ENCODE data around the gene PRKCE.
"Not testable (repeated sequence)": the region's sequence is repeated elsewhere in the genome, so short reads cannot be mapped to it uniquely, and the experiment has no call there.

The PRKCE gene

GRCh38 chr2:45715601-45716379, 64.3 kb downstream of the PRKCE start:
- Histone ChIP-seq H3K4me1 (ENCODE audit: insufficient read depth, low read length) (no peaks in the 10 kb centered on the region), H3K27ac (ENCODE audit: low read depth, low read length) (no peak overlapping the region), H3K36me3 (ENCODE audit: insufficient read depth, low read length) (no peaks in the 10 kb centered on the region), H3K9ac (ENCODE audit: low read depth, low read length) (no peak overlapping the region), H3K4me3 (ENCODE audit: low read length) (no peak overlapping the region), H3K27me3 (ENCODE audit: insufficient read depth, low read length) (no peaks in the 10 kb centered on the region), H3K9me3 (ENCODE audit: insufficient read depth, low read depth, low read length) (no peaks in the 10 kb centered on the region)
- WGBS, result 85% methylated on average over 5 of the region's 5 CpGs

- H3K4me3 ChIP-seq (ENCODE audit: low read length); H3K9ac ChIP-seq (ENCODE audit: low read depth, low read length); H3K4me1 ChIP-seq (ENCODE audit: insufficient read depth, low read length); H3K9me3 ChIP-seq (ENCODE audit: insufficient read depth, low read depth, low read length); H3K27ac ChIP-seq (ENCODE audit: low read depth, low read length); H3K36me3 ChIP-seq (ENCODE audit: insufficient read depth, low read length); H3K27me3 ChIP-seq (ENCODE audit: insufficient read depth, low read length): not testable (repeated sequence)
- 94% methylated on average over 1 of the region's 1 CpG for WGBS
Observed at GRCh38 chr2:45716432-45716831, 65.0 kb downstream of the PRKCE start.

GRCh38 chr2:45716915-45717314, 65.4 kb downstream of the PRKCE start:
- no peak overlapping the region for H3K4me3 ChIP-seq (ENCODE audit: low read length)
- no peaks in the 10 kb centered on the region for H3K9me3 ChIP-seq (ENCODE audit: insufficient read depth, low read depth, low read length)
- H3K27ac ChIP-seq (ENCODE audit: low read depth, low read length), result no peak overlapping the region
- no peak overlapping the region for H3K9ac ChIP-seq (ENCODE audit: low read depth, low read length)
- H3K27me3 ChIP-seq (ENCODE audit: insufficient read depth, low read length), result no peaks in the 10 kb centered on the region
- H3K36me3 ChIP-seq (ENCODE audit: insufficient read depth, low read length), result no peaks in the 10 kb centered on the region
- H3K4me1 ChIP-seq (ENCODE audit: insufficient read depth, low read length), result no peaks in the 10 kb centered on the region

GRCh38 chr2:45720210-45720609, 68.7 kb downstream of the PRKCE start:
- no peak overlapping the region for H3K4me3 ChIP-seq (ENCODE audit: low read length)
- H3K27ac ChIP-seq (ENCODE audit: low read depth, low read length), result no peak overlapping the region
- no peaks in the 10 kb centered on the region for H3K36me3 ChIP-seq (ENCODE audit: insufficient read depth, low read length)
- no peaks in the 10 kb centered on the region for H3K9me3 ChIP-seq (ENCODE audit: insufficient read depth, low read depth, low read length)
- no peak overlapping the region for H3K9ac ChIP-seq (ENCODE audit: low read depth, low read length)
- no peaks in the 10 kb centered on the region for H3K27me3 ChIP-seq (ENCODE audit: insufficient read depth, low read length)
- no peaks in the 10 kb centered on the region; the same call in 1 of the 2 replicates for H3K4me1 ChIP-seq (ENCODE audit: insufficient read depth, low read length)
- 89% methylated on average over 6 of the region's 6 CpGs for WGBS

GRCh38 chr2:45721150-45721549, 69.7 kb downstream of the PRKCE start:
- Histone ChIP-seq H3K9me3 (ENCODE audit: insufficient read depth, low read depth, low read length) (no peaks in the 10 kb centered on the region), H3K27ac (ENCODE audit: low read depth, low read length) (no peak overlapping the region), H3K4me3 (ENCODE audit: low read length) (no peak overlapping the region), H3K4me1 (ENCODE audit: insufficient read depth, low read length) (no peaks in the 10 kb centered on the region; the same call in 1 of the 2 replicates), H3K36me3 (ENCODE audit: insufficient read depth, low read length) (no peaks in the 10 kb centered on the region), H3K9ac (ENCODE audit: low read depth, low read length) (no peak overlapping the region), H3K27me3 (ENCODE audit: insufficient read depth, low read length) (no peaks in the 10 kb centered on the region)
- WGBS, result 90% methylated on average over 1 of the region's 1 CpG

- H3K36me3 ChIP-seq (ENCODE audit: insufficient read depth, low read length), result no peaks in the 10 kb centered on the region
- H3K9ac ChIP-seq (ENCODE audit: low read depth, low read length), result no peak overlapping the region
- H3K4me3 ChIP-seq (ENCODE audit: low read length), result no peak overlapping the region
- H3K27me3 ChIP-seq (ENCODE audit: insufficient read depth, low read length), result no peaks in the 10 kb centered on the region
- no peaks in the 10 kb centered on the region for H3K9me3 ChIP-seq (ENCODE audit: insufficient read depth, low read depth, low read length)
- H3K4me1 ChIP-seq (ENCODE audit: insufficient read depth, low read length), result no peaks in the 10 kb centered on the region; the same call in 1 of the 2 replicates
- WGBS, result 92% methylated on average over 5 of the region's 5 CpGs
- no peak overlapping the region for H3K27ac ChIP-seq (ENCODE audit: low read depth, low read length)
Observed at GRCh38 chr2:45722477-45722876, 71.0 kb downstream of the PRKCE start.

GRCh38 chr2:45723857-45724256, 72.4 kb downstream of the PRKCE start:
- no peaks in the 10 kb centered on the region for H3K36me3 ChIP-seq (ENCODE audit: insufficient read depth, low read length)
- no peak overlapping the region for H3K9ac ChIP-seq (ENCODE audit: low read depth, low read length)
- no peak overlapping the region for H3K27ac ChIP-seq (ENCODE audit: low read depth, low read length)
- H3K27me3 ChIP-seq (ENCODE audit: insufficient read depth, low read length), result no peaks in the 10 kb centered on the region
- 98% methylated on average over 2 of the region's 2 CpGs for whole genome bisulfite sequencing
- H3K4me1 ChIP-seq (ENCODE audit: insufficient read depth, low read length), result no peaks in the 10 kb centered on the region; the same call in 1 of the 2 replicates
- no peaks in the 10 kb centered on the region for H3K9me3 ChIP-seq (ENCODE audit: insufficient read depth, low read depth, low read length)
- H3K4me3 ChIP-seq (ENCODE audit: low read length), result no peak overlapping the region

GRCh38 chr2:45724335-45724734, 72.9 kb downstream of the PRKCE start:
- Histone ChIP-seq H3K36me3 (ENCODE audit: insufficient read depth, low read length) (no peaks in the 10 kb centered on the region), H3K4me1 (ENCODE audit: insufficient read depth, low read length) (no peaks in the 10 kb centered on the region; the same call in 1 of the 2 replicates), H3K27me3 (ENCODE audit: insufficient read depth, low read length) (no peaks in the 10 kb centered on the region), H3K4me3 (ENCODE audit: low read length) (no peak overlapping the region), H3K9me3 (ENCODE audit: insufficient read depth, low read depth, low read length) (no peaks in the 10 kb centered on the region), H3K9ac (ENCODE audit: low read depth, low read length) (no peak overlapping the region), H3K27ac (ENCODE audit: low read depth, low read length) (no peak overlapping the region)
- WGBS, result 93% methylated on average over 2 of the region's 2 CpGs

- Histone ChIP-seq H3K9ac (ENCODE audit: low read depth, low read length) (no peak overlapping the region), H3K4me3 (ENCODE audit: low read length) (no peak overlapping the region), H3K36me3 (ENCODE audit: insufficient read depth, low read length) (no peaks in the 10 kb centered on the region), H3K27me3 (ENCODE audit: insufficient read depth, low read length) (no peaks in the 10 kb centered on the region), H3K27ac (ENCODE audit: low read depth, low read length) (no peak overlapping the region), H3K9me3 (ENCODE audit: insufficient read depth, low read depth, low read length) (no peaks in the 10 kb centered on the region), H3K4me1 (ENCODE audit: insufficient read depth, low read length) (no peaks in the 10 kb centered on the region; the same call in 1 of the 2 replicates)
- WGBS, result 96% methylated on average over 6 of the region's 8 CpGs
Observed at GRCh38 chr2:45725731-45726130, 74.3 kb downstream of the PRKCE start.

- Histone ChIP-seq H3K36me3 (ENCODE audit: insufficient read depth, low read length) (no peaks in the 10 kb centered on the region), H3K4me3 (ENCODE audit: low read length) (no peak overlapping the region), H3K27me3 (ENCODE audit: insufficient read depth, low read length) (no peaks in the 10 kb centered on the region), H3K9ac (ENCODE audit: low read depth, low read length) (no peak overlapping the region), H3K27ac (ENCODE audit: low read depth, low read length) (no peak overlapping the region), H3K9me3 (ENCODE audit: insufficient read depth, low read depth, low read length) (no peaks in the 10 kb centered on the region), H3K4me1 (ENCODE audit: insufficient read depth, low read length) (no peaks in the 10 kb centered on the region; the same call in 1 of the 2 replicates)
- 88% methylated on average over 3 of the region's 4 CpGs for WGBS
Observed at GRCh38 chr2:45726188-45726587, 74.7 kb downstream of the PRKCE start.

GRCh38 chr2:45728458-45728942, 77.0 kb downstream of the PRKCE start:
- no peaks in the 10 kb centered on the region for H3K27me3 ChIP-seq (ENCODE audit: insufficient read depth, low read length)
- H3K36me3 ChIP-seq (ENCODE audit: insufficient read depth, low read length), result no peaks in the 10 kb centered on the region
- H3K9ac ChIP-seq (ENCODE audit: low read depth, low read length), result no peak overlapping the region
- H3K9me3 ChIP-seq (ENCODE audit: insufficient read depth, low read depth, low read length), result no peaks in the 10 kb centered on the region
- no peak overlapping the region for H3K4me3 ChIP-seq (ENCODE audit: low read length)
- 97% methylated on average over 4 of the region's 4 CpGs for WGBS
- H3K27ac ChIP-seq (ENCODE audit: low read depth, low read length), result no peak overlapping the region
- no peaks in the 10 kb centered on the region; the same call in 1 of the 2 replicates for H3K4me1 ChIP-seq (ENCODE audit: insufficient read depth, low read length)

Measured in HUES64 (cell line).